A375 (cell line): ENCODE results near the gene CCDC110. TPM values are rescaled to one million over a fixed set of nuclear protein-coding genes. Genes with fewer than 3 reads are reported as not detected.

Source experiments
- small RNA-seq: library from RNA; depleted of rRNA; stranded (forward); fragments of <200 nt; gene quantifications from one replicate; pipeline ENCODE3, GENCODE V24; 2014
- total RNA-seq: library from RNA; depleted of rRNA; stranded (reverse); fragments of >200 nt; shearing (Covaris generic); gene quantifications from 2 replicates; pipeline ENCODE4 v1.2.3, GENCODE V29; 2014; rRNA removed

CCDC110 gene
- total RNA-seq = 0.34 TPM in 1 of 2 replicates, not detected in the other

DNA sequence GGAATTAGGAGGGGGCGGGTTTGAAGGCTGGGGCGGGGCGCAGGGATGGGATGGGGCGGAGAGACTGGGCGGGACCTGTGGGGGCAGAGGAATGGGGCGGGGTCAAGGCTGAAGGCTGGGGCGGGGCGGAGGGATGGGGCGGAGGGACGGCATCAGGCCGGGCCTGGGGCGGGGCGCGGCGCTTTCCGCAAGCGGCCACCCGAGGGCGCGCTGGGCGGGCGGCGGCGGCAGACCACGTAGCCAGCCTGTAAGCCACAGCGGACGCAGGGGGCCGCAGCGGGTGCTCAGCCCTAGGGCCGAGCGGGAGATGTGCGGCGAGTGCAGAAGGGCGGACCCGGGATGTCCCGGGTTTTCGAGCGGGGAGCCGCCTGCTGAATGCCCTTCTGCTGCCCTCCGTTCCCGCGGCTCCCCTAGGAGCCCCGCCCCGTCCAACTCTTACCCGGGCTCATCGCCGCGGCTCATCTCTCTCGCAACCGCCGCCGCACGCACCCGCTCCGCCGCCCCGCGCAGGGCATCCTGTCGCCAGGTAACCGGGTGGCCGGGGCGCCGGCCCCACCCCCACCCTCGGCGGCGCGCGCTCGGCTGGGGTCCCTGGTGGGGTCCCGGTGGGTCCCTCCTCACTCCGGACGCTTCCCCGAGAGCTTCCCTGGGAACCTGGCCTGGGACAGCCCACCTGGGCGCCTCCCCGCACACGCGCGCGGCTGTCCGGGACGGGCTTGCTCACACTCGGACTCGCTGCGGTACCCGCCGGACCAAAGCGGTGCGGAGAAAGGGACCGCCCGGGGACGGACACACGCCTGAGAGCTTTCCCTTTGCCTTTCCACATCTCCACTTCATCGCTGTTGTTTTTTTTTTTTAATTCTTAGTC, at the start of gene CCDC110:
Gene CCDC110, minus strand, starts transcription at position 499 of the 868 bp plus-strand sequence. Its CDS starts 50 bp downstream, at position 449.

DNA sequence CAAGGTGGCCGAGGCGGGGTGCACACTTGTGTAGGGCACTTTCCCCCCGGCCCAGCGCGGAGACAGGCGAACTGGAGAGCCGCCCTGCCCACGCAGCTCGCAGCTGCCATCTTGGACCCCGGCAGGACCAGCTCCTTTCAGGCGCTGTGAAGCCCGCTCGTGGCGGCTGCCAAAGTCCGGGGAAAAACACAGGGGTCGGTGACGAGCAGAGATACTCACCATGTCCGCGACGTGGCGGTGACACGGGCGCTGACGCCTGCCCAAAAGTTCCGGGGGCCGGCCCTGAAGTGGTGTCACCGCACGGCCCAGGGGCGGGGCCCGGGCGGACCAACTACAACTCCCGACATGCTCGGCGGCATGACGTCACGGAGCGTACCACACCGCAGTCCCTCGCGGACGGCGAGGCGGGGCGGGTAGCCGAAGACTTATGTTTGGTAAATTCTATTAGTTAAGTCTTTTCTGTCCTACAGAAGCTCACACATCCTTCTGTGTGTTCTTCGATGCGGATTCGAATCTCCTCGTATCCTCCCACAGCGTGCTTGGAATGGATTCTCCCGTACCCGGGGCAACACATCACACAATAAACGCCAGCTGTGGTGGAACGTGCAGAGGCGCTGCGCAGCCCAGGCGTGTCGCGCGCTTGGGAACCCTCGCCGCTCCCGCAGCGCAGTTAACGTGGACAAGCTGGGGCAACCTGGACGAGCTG, 45.7 kb downstream of the CCDC110 start, which contains the start of gene UFSP2:
Gene UFSP2, minus strand, starts transcription at position 318 of the 706 bp plus-strand sequence. Its CDS starts 96 bp downstream, at position 222.

DNA sequence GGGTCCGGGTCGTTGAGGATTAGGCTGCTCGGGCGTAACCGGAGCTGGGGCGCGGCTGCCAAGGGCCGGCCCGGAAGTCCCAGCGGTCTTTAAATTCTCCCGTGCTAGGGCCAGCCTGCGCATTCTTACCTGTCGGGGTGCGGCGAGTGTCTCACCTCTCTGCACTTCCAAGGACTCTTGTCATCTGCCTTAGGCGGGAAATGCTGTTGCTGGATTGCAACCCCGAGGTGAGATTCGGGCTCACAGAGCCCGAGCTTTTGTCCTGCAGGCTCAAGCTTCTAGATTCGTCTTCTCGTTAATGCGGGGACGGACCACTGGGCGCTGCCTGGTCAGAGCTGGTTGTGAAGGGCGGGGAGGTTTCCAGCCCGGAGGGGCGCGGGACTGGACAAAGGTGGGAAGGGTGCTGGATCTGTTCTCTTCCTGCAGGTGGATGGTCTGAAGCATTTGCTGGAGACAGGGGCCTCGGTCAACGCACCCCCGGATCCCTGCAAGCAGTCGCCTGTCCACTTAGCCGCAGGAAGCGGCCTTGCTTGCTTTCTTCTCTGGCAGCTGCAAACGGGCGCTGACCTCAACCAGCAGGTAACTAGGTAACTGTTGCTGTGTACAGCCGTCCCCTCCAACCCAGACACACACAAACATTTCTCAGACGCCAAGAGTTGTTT, 74.7 kb downstream of the CCDC110 start, which contains the start of gene ANKRD37:
Gene ANKRD37, plus strand, starts transcription at position 118 of the 662 bp plus-strand sequence. Its CDS starts 83 bp downstream, at position 201.

DNA sequence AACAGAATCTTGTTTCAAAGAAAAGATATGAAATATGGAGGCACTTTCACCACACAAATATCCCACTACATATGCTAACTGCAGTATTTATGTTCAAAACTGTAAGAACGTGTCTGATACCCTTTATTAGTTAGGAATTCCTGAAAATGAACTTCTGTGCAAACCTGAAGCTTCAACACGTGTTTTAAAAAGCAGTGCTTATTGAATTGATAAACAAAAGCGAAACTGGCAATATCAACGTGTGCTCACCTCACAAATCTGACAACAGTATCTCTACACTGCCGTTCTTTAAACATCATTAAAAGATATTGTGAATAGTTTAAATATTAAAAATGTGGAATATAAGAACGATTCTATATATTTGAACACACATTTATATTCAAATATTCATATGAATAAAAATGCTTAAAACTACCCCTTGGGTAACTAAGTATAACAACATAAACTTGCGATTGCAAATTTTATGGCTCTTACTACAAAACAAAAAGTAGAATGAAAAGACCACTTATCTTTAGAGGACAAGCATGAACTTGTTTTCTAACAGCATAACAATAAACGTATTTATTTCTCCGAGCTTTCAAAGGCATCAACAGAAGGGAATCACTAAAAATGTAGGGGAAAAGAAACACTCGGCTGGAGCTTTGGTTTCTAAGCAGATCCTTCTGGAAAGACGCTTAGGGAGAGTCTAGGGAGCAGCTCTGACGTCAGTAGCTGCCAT, 76.1 kb downstream of the CCDC110 start, which contains the start of gene LRP2BP:
Gene LRP2BP, minus strand, starts transcription at position 687 of the 718 bp plus-strand sequence. CDS start 17,738 bp downstream, outside the sequence.

Small RNA genes within 50 kb of the gene (small RNA-seq; reads per million reads assigned to genes)
- not detected for gene RF00019

Other genes with a start within 250 kb of the CCDC110 start
- gene LRP2BP, start 75.8 kb downstream of the CCDC110 start, total RNA-seq = 0.15 and 0.24 TPM in 2 replicates
- 14.4 and 23.7 TPM in 2 replicates for gene ANKRD37, start 74.9 kb downstream of the CCDC110 start, total RNA-seq
- gene UFSP2, start 45.8 kb downstream of the CCDC110 start, total RNA-seq = 28.1 and 31.2 TPM in 2 replicates
- 17.0 and 25.9 TPM in 2 replicates for gene PDLIM3, start 63.8 kb upstream of the CCDC110 start, total RNA-seq